HCT116 (cell line): ENCODE results near the gene LUC7L2. TPM values are rescaled to one million over a fixed set of nuclear protein-coding genes. Genes with fewer than 3 reads are reported as not detected.
A peak's percentile ranks its signal among the peaks of the same experiment; 100 is the strongest.

Experiments used
- ATAC-seq: fragments of 200-7000 bp; cut with Tn5 transposase; 2 replicates; pipeline ENCODE4 v1.9.1; 2020; ENCODE audit warnings: mild to moderate bottlenecking, moderate library complexity
- BruUV-seq: library from RNA; stranded (reverse); fragments of 400-500 nt; replicated peaks from 2 replicates; lab custom pipeline; 2021; lab: Mats Ljungman, UMichigan
- CTCF ChIA-PET: fragments of 300-600 bp; sonication (Branson Sonifier 250); formaldehyde crosslinking; loops from one replicate; lab custom pipeline; 2021; ENCODE audit warnings: antibody characterized with exemption; lab: Charles Lee
- POLR2A ChIA-PET: fragments of 300-600, 350-600 bp; sonication (Branson Sonifier 250); formaldehyde crosslinking; loops from one replicate; lab custom pipeline; 2021; ENCODE audit warnings: antibody characterized with exemption; lab: Charles Lee
- RAD21 ChIA-PET, 2 experiments: fragments of 300-600 bp; sonication (Branson Sonifier 250); formaldehyde crosslinking; loops; one replicate each; lab custom pipeline; 2023; ENCODE audit warnings: low total read pairs in 2 of 2; ENCODE audit not compliant: uncharacterized antibody in 2 of 2, unreplicated experiment in 2 of 2, low non-redundant PET in 1 of 2; lab: Charles Lee
- DNase-seq: peaks from one replicate; pipeline ENCODE4 v3.0.0-alpha.2; 2010; ENCODE audit warnings: low read depth, low spot score
- H2AFZ ChIP-seq: fragments of 200-600 bp; shearing (Covaris generic), sonication (generic); 2 replicates; pipeline ENCODE4 v1.6.1; 2017; ENCODE audit warnings: low read depth, mixed run types, mixed read lengths, antibody characterized with exemption, low read length; ENCODE audit not compliant: poor library complexity, severe bottlenecking
- H3K27ac ChIP-seq: 2 replicates; pipeline ENCODE4 v1.5.1; 2012; ENCODE audit warnings: low read depth, low read length
- H3K27me3 ChIP-seq: fragments of 200-600 bp; sonication (generic); 2 replicates; pipeline ENCODE4 v1.6.1; 2016; ENCODE audit warnings: mixed run types, low read length, mixed read lengths; ENCODE audit not compliant: insufficient read depth
- H3K36me3 ChIP-seq, 2 experiments: fragments of 200-500 bp in 1 of 2; fragments of 200-600 bp in 1 of 2; sonication (Bioruptor generic) in 1 of 2; sonication (generic) in 1 of 2; 2 replicates each; pipeline versions ENCODE4 v1.5.1 to v1.6.1; 2014 to 2016; ENCODE audit warnings: low read length in 2 of 2, inconsistent platforms in 1 of 2, mixed read lengths in 1 of 2, mixed run types in 1 of 2; ENCODE audit not compliant: insufficient read depth in 2 of 2, control insufficient read depth in 1 of 2
- H3K4me1 ChIP-seq, 2 experiments: fragments of 200-600 bp in 1 of 2; sonication (generic) in 1 of 2; 2 replicates each; pipeline versions ENCODE4 v1.5.1 to v1.6.1; 2012 to 2017; ENCODE audit warnings: low read length in 2 of 2, inconsistent platforms in 1 of 2, mild to moderate bottlenecking in 1 of 2, mixed read lengths in 1 of 2, mixed run types in 1 of 2, moderate library complexity in 1 of 2; ENCODE audit not compliant: insufficient read depth in 2 of 2, control insufficient read depth in 1 of 2
- H3K4me2 ChIP-seq: fragments of 200-600 bp; sonication (generic); 2 replicates; pipeline ENCODE4 v1.6.1; 2017; ENCODE audit warnings: mixed run types, low read length, mixed read lengths
- H3K4me3 ChIP-seq, 2 experiments: fragments of 200-600 bp in 1 of 2; sonication (generic) in 1 of 2; replicated peaks in 1 of 2; 2 replicates each; pipeline ENCODE4 v1.5.1; 2011 to 2016; ENCODE audit warnings: low read length in 2 of 2, control low read depth in 1 of 2, low read depth in 1 of 2, mild to moderate bottlenecking in 1 of 2, mixed read lengths in 1 of 2, mixed run types in 1 of 2
- H3K79me2 ChIP-seq: fragments of 200-600 bp; sonication (generic); 2 replicates; pipeline ENCODE4 v1.6.1; 2017; ENCODE audit warnings: mild to moderate bottlenecking, mixed run types, low read length, moderate library complexity, mixed read lengths; ENCODE audit not compliant: insufficient read depth
- H3K9ac ChIP-seq: fragments of 200-600 bp; sonication (generic); 2 replicates; pipeline ENCODE4 v1.6.1; 2016; ENCODE audit warnings: low read length, mixed read lengths
- H3K9me2 ChIP-seq: fragments of 200-600 bp; sonication (generic), shearing (Covaris generic); 2 replicates; pipeline ENCODE4 v1.6.1; 2017; ENCODE audit warnings: mixed run types, mild to moderate bottlenecking, moderate library complexity; ENCODE audit not compliant: insufficient read depth
- H3K9me3 ChIP-seq, 2 experiments: fragments of 200-500 bp in 1 of 2; fragments of 200-600 bp in 1 of 2; sonication (Bioruptor generic) in 1 of 2; sonication (generic) in 1 of 2; 2 replicates each; pipeline ENCODE4 v1.6.1; 2014 to 2017; ENCODE audit warnings: low read length in 2 of 2, mixed read lengths in 2 of 2, inconsistent platforms in 1 of 2, low read depth in 1 of 2, mild to moderate bottlenecking in 1 of 2, mixed run types in 1 of 2, moderate library complexity in 1 of 2; ENCODE audit not compliant: control insufficient read depth in 1 of 2, insufficient read depth in 1 of 2
- H4K20me1 ChIP-seq: fragments of 200-600 bp; sonication (generic), shearing (Covaris generic); 2 replicates; pipeline ENCODE4 v1.6.1; 2017; ENCODE audit warnings: mixed run types, mild to moderate bottlenecking, moderate library complexity; ENCODE audit not compliant: insufficient read depth
- CEBPB ChIP-seq: IDR thresholded peaks from 2 replicates; pipeline ENCODE4 v1.6.1; 2012; ENCODE audit warnings: low read depth
- ELF1 ChIP-seq: IDR thresholded peaks from 2 replicates; pipeline ENCODE4 v1.6.1; 2012; ENCODE audit warnings: low read depth, borderline replicate concordance
- REST ChIP-seq: IDR thresholded peaks from 2 replicates; pipeline ENCODE4 v1.6.1; 2012; ENCODE audit warnings: low read depth
- YY1 ChIP-seq: IDR thresholded peaks from 2 replicates; pipeline ENCODE4 v1.6.1; 2011; ENCODE audit warnings: low read length, low read depth, moderate library complexity, mild to moderate bottlenecking; ENCODE audit not compliant: insufficient replicate concordance; ENCODE audit errors: extremely low read depth
- intact Hi-C: fragments of 100-400 bp; cut with micrococcal nuclease; formaldehyde crosslinking; loops from 2 replicates; pipeline ENCODE4 v1.10.0; 2022
- total RNA-seq: library from RNA; stranded (reverse); gene quantifications from one replicate; pipeline ENCODE4 v1.2.1, GENCODE V29; 2021; ENCODE audit not compliant: unreplicated experiment

LUC7L2 gene
- total RNA-seq, 1 experiment from 2014 or later, result 98.8 TPM

- H3K9me2 ChIP-seq, result no peaks in the 10 kb centered on the region
- H2AFZ ChIP-seq, result no peak overlapping the region
- intact Hi-C loops, result no loop called here
- RAD21 ChIA-PET, result no interaction called here
- H3K4me2 ChIP-seq, result no peak overlapping the region
- no peak for DNase-seq
- no peak overlapping the region for H3K9ac ChIP-seq
- CTCF ChIA-PET, result no interaction called here
- no peaks in the 10 kb centered on the region for H3K27me3 ChIP-seq
- POLR2A ChIA-PET, result interaction anchor here (0.8 to 1.1 kb wide), 2 partner anchors 22 to 24 kb away, joined by 3 to 4 read pairs; no protein-coding TSS in a partner anchor
- no peaks in the 10 kb centered on the region for H3K36me3 ChIP-seq
- no peak for ATAC-seq
- BruUV-seq, result no TSS peak
- H3K27ac ChIP-seq, result no peak overlapping the region
- H3K79me2 ChIP-seq, result no peaks in the 10 kb centered on the region
- TF ChIP-seq REST (no peak), YY1 (no peak)
- H4K20me1 ChIP-seq, result no peaks in the 10 kb centered on the region
- no peak overlapping the region for H3K4me3 ChIP-seq
- peaks cover 0 to 5% of the 10 kb centered on the region in 2 experiments; a peak in 1 of 4 replicates for H3K9me3 ChIP-seq
- peaks cover 0 to 7% of the 10 kb centered on the region in 2 experiments; a peak in 2 of 4 replicates for H3K4me1 ChIP-seq
These were observed 25.1 kb upstream of the LUC7L2 start for GRCh38 chr7:139334399-139335150.

- peaks cover 3 to 26% of the 10 kb centered on the region in 2 experiments; a peak in 3 of 4 replicates for H3K4me1 ChIP-seq
- BruUV-seq, result no TSS peak
These were observed 20.7 kb upstream of the LUC7L2 start for GRCh38 chr7:139339025-139339424.

More at GRCh38 chr7:139339025-139339424, 20.7 kb upstream of the LUC7L2 start:
- Histone ChIP-seq H3K4me3 (peak overlapping the region; percentile 78 to 90), H3K27me3 (no peaks in the 10 kb centered on the region), H3K4me2 (peak overlapping the region; percentile 94), H3K27ac (peak overlapping the region; percentile 95; the same call in 1 of the 2 replicates), H2AFZ (no peak overlapping the region), H3K9me3 (peaks cover 0 to 5% of the 10 kb centered on the region in 2 experiments; a peak in 1 of 4 replicates), H3K9ac (no peak overlapping the region), H3K79me2 (peaks cover 23% of the 10 kb centered on the region), H4K20me1 (no peaks in the 10 kb centered on the region), H3K9me2 (no peaks in the 10 kb centered on the region), H3K36me3 (no peaks in the 10 kb centered on the region)
- intact Hi-C loops, result no loop called here
- no peak for ATAC-seq
- RAD21 ChIA-PET, result no interaction called here
- POLR2A ChIA-PET, result no interaction called here
- DNase-seq, result no peak
- TF ChIP-seq CEBPB (no peak), ELF1 (no peak)
- CTCF ChIA-PET, result interaction anchor here (1.0 to 1.6 kb wide), 2 partner anchors 18 to 21 kb away, joined by 4 to 5 read pairs; partner anchors contain the start of gene LUC7L2
